GM12891 (cell line): ENCODE data around the gene BCR.

Experiments
- PAX5 ChIP-seq: IDR thresholded peaks from 2 replicates; pipeline ENCODE4 v1.6.1; 2011; ENCODE audit warnings: low read length, moderate library complexity, mild to moderate bottlenecking; ENCODE audit not compliant: insufficient read depth, severe bottlenecking
- POLR2A ChIP-seq: IDR thresholded peaks from 2 replicates; pipeline ENCODE4 v1.6.1; 2011; ENCODE audit warnings: low read depth, low read length, control low read depth
- POLR2AphosphoS5 ChIP-seq: IDR thresholded peaks from 2 replicates; pipeline ENCODE4 v1.6.1; 2011; ENCODE audit warnings: low read depth, low read length, control low read depth
- POU2F2 ChIP-seq: IDR thresholded peaks from 2 replicates; pipeline ENCODE4 v1.6.1; 2011; ENCODE audit warnings: low read depth, mild to moderate bottlenecking, control low read depth, low read length, moderate library complexity
- SPI1 ChIP-seq: IDR thresholded peaks from 2 replicates; pipeline ENCODE4 v1.6.1; 2011; ENCODE audit warnings: low read depth, low read length, control low read depth
- TAF1 ChIP-seq: IDR thresholded peaks from 2 replicates; pipeline ENCODE4 v1.6.1; 2011; ENCODE audit warnings: low read depth, low read length, control low read depth

DNA sequence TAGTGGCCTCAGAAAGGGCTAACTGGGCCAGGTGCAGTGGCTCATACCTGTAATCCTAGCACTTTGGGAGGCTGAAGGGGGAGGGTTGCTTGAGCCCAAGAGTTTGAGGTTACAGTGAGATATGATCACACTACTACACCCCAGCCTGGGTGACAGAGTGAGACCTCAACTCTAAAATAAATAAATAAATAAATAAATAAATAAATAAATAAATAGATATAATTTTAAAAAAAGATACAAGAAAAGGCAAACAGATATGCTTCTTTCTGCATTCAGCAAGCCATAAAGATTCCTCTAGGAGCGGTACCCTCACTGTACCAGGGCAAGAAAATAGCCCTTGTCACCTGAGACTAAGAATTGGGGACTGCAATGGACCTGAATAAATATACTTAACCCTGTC, 37.2 kb upstream of the BCR start:
- TF ChIP-seq POLR2A = no peak
- no peak for TF ChIP-seq POLR2AphosphoS5
- no peak for TF ChIP-seq TAF1
- no peak for TF ChIP-seq POU2F2
- no peak for TF ChIP-seq SPI1
- TF ChIP-seq PAX5 = no peak
